HL-60 (cell line): Measurements from ENCODE around the gene CTXN3.

ENCODE experiments used
- GABPA ChIP-seq: IDR thresholded peaks from 2 replicates; pipeline ENCODE4 v1.6.1; 2012; ENCODE audit warnings: low read depth
- POLR2AphosphoS5 ChIP-seq: IDR thresholded peaks from 2 replicates; pipeline ENCODE4 v1.6.1; 2012; ENCODE audit warnings: low read depth
- TF ChIP-seq, protein P1 (sequence below): IDR thresholded peaks from 2 replicates; pipeline ENCODE4 v1.6.1; 2012; ENCODE audit warnings: low read depth; ENCODE audit not compliant: insufficient replicate concordance
- TF ChIP-seq, protein P2 (sequence below): IDR thresholded peaks from one replicate; pipeline ENCODE4 v1.5.1; 2011; ENCODE audit warnings: low read length, control low read depth, inconsistent platforms; ENCODE audit not compliant: insufficient read depth

DNA sequence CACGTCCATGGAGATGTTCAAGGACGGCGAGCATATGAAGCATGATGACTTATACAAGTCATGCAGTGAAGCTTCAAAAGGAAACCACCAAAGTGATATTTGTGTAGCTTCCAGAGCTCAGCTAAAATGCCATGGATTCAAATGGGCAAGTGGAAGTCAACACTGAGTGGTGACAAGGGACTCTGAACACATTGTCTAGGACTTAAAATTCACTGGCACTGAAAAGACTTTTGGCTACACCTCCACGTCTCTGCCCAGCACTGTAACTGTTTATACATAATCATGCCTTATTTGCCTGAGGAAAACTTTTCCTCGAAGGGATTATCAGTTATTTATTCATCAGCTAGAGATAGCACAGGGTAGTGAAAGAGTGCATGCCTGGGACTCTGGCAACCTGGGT is 15.2 kb downstream of the CTXN3 start:
- TF ChIP-seq, protein P1, sequence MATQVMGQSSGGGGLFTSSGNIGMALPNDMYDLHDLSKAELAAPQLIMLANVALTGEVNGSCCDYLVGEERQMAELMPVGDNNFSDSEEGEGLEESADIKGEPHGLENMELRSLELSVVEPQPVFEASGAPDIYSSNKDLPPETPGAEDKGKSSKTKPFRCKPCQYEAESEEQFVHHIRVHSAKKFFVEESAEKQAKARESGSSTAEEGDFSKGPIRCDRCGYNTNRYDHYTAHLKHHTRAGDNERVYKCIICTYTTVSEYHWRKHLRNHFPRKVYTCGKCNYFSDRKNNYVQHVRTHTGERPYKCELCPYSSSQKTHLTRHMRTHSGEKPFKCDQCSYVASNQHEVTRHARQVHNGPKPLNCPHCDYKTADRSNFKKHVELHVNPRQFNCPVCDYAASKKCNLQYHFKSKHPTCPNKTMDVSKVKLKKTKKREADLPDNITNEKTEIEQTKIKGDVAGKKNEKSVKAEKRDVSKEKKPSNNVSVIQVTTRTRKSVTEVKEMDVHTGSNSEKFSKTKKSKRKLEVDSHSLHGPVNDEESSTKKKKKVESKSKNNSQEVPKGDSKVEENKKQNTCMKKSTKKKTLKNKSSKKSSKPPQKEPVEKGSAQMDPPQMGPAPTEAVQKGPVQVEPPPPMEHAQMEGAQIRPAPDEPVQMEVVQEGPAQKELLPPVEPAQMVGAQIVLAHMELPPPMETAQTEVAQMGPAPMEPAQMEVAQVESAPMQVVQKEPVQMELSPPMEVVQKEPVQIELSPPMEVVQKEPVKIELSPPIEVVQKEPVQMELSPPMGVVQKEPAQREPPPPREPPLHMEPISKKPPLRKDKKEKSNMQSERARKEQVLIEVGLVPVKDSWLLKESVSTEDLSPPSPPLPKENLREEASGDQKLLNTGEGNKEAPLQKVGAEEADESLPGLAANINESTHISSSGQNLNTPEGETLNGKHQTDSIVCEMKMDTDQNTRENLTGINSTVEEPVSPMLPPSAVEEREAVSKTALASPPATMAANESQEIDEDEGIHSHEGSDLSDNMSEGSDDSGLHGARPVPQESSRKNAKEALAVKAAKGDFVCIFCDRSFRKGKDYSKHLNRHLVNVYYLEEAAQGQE: no peak
- TF ChIP-seq, protein P2, sequence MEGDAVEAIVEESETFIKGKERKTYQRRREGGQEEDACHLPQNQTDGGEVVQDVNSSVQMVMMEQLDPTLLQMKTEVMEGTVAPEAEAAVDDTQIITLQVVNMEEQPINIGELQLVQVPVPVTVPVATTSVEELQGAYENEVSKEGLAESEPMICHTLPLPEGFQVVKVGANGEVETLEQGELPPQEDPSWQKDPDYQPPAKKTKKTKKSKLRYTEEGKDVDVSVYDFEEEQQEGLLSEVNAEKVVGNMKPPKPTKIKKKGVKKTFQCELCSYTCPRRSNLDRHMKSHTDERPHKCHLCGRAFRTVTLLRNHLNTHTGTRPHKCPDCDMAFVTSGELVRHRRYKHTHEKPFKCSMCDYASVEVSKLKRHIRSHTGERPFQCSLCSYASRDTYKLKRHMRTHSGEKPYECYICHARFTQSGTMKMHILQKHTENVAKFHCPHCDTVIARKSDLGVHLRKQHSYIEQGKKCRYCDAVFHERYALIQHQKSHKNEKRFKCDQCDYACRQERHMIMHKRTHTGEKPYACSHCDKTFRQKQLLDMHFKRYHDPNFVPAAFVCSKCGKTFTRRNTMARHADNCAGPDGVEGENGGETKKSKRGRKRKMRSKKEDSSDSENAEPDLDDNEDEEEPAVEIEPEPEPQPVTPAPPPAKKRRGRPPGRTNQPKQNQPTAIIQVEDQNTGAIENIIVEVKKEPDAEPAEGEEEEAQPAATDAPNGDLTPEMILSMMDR: no peak
- TF ChIP-seq POLR2AphosphoS5: no peak
- no peak for TF ChIP-seq GABPA
